IMR-90 (cell line): ENCODE data around the gene DVL1.

Source experiments
- CHD1 ChIP-seq: IDR thresholded peaks from 2 replicates; pipeline ENCODE4 v1.6.1; 2012; ENCODE audit warnings: low read depth, low read length, improper control_type of control experiment
- MAZ ChIP-seq: IDR thresholded peaks from 2 replicates; pipeline ENCODE4 v1.6.1; 2012; ENCODE audit warnings: low read depth, mild to moderate bottlenecking, low read length, improper control_type of control experiment, moderate library complexity, borderline replicate concordance
- POLR2A ChIP-seq: IDR thresholded peaks from 2 replicates; pipeline ENCODE4 v1.6.1; 2012; ENCODE audit warnings: mild to moderate bottlenecking, low read depth, low read length
- TF ChIP-seq, protein P1 (sequence below): conservative IDR thresholded peaks from 2 replicates; pipeline ENCODE4 v1.5.1; 2012; ENCODE audit warnings: mild to moderate bottlenecking, low read depth, low read length, improper control_type of control experiment

GRCh38 chr1:1338278-1338677 lies 10.9 kb downstream of the DVL1 start:
- TF ChIP-seq MAZ = no peak
- no peak for TF ChIP-seq CHD1
- TF ChIP-seq, protein P1, sequence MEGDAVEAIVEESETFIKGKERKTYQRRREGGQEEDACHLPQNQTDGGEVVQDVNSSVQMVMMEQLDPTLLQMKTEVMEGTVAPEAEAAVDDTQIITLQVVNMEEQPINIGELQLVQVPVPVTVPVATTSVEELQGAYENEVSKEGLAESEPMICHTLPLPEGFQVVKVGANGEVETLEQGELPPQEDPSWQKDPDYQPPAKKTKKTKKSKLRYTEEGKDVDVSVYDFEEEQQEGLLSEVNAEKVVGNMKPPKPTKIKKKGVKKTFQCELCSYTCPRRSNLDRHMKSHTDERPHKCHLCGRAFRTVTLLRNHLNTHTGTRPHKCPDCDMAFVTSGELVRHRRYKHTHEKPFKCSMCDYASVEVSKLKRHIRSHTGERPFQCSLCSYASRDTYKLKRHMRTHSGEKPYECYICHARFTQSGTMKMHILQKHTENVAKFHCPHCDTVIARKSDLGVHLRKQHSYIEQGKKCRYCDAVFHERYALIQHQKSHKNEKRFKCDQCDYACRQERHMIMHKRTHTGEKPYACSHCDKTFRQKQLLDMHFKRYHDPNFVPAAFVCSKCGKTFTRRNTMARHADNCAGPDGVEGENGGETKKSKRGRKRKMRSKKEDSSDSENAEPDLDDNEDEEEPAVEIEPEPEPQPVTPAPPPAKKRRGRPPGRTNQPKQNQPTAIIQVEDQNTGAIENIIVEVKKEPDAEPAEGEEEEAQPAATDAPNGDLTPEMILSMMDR = no peak
- TF ChIP-seq POLR2A = no peak
